PC-3 (cell line): ENCODE measurements around the gene SNX13.

Source experiments
- EZH2 ChIP-seq: fragments of 300-600 bp; sonication (generic); IDR thresholded peaks from one replicate; pipeline ENCODE4 v1.6.1; 2017; ENCODE audit warnings: antibody characterized with exemption, mild to moderate bottlenecking, low read length; ENCODE audit not compliant: unreplicated experiment
- EZH2phosphoT487 ChIP-seq: fragments of 300-600 bp; sonication (generic); IDR thresholded peaks from 2 replicates; pipeline ENCODE4 v1.6.1; 2018; ENCODE audit warnings: mild to moderate bottlenecking, antibody characterized with exemption, low read length, borderline replicate concordance
- TF ChIP-seq, protein P1 (sequence below): fragments of 300-600 bp; sonication (generic); conservative IDR thresholded peaks from 2 replicates; pipeline ENCODE4 v1.5.1; 2017; ENCODE audit warnings: antibody characterized with exemption, low read depth, mild to moderate bottlenecking, low read length

- TF ChIP-seq, protein P1, sequence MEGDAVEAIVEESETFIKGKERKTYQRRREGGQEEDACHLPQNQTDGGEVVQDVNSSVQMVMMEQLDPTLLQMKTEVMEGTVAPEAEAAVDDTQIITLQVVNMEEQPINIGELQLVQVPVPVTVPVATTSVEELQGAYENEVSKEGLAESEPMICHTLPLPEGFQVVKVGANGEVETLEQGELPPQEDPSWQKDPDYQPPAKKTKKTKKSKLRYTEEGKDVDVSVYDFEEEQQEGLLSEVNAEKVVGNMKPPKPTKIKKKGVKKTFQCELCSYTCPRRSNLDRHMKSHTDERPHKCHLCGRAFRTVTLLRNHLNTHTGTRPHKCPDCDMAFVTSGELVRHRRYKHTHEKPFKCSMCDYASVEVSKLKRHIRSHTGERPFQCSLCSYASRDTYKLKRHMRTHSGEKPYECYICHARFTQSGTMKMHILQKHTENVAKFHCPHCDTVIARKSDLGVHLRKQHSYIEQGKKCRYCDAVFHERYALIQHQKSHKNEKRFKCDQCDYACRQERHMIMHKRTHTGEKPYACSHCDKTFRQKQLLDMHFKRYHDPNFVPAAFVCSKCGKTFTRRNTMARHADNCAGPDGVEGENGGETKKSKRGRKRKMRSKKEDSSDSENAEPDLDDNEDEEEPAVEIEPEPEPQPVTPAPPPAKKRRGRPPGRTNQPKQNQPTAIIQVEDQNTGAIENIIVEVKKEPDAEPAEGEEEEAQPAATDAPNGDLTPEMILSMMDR, result no peak
- TF ChIP-seq EZH2 (no peak), EZH2phosphoT487 (no peak)
These were observed 23.5 kb downstream of the SNX13 start for GRCh38 chr7:17916786-17917185.
